ENCODE results near the gene KCNMA1. TPM values are rescaled to one million over a fixed set of nuclear protein-coding genes. Genes with fewer than 3 reads are reported as not detected.

KCNMA1 gene
- total RNA-seq, 1 experiment from 2014 or later, result 0.49 TPM

GRCh38 chr10:77097625-77098024 is 540.0 kb downstream of the KCNMA1 start:
- no TSS peak for BruUV-seq (replicated peaks)
- intact Hi-C loops (cut with micrococcal nuclease), result no loop called here
- H3K4me1 ChIP-seq (ENCODE audit: control insufficient read depth in 1 of 2, insufficient read depth in 2 of 2, low read length in 2 of 2), result no peaks in the 10 kb centered on the region
- no peak overlapping the region for H3K27ac ChIP-seq (ENCODE audit: low read depth, low read length)
- H3K9me3 ChIP-seq (ENCODE audit: control insufficient read depth in 1 of 2, insufficient read depth in 1 of 2, low read depth in 1 of 2, low read length in 2 of 2), result no peaks in the 10 kb centered on the region
- ChIA-PET RAD21 (ENCODE audit: low non-redundant PET in 1 of 2, low total read pairs in 2 of 2, uncharacterized antibody in 2 of 2, unreplicated experiment in 2 of 2) (no interaction called here), POLR2A (no interaction called here), CTCF (no interaction called here)
- no peaks in the 10 kb centered on the region for H4K20me1 ChIP-seq (ENCODE audit: insufficient read depth)
- ATAC-seq (no peak), DNase-seq (ENCODE audit: low read depth, low spot score) (no peak)
- TF ChIP-seq REST (IDR thresholded peaks at IDR 0.05; ENCODE audit: low read depth), result no peak
- no peak for TF ChIP-seq CEBPB (IDR thresholded peaks at IDR 0.05; ENCODE audit: low read depth)
- no peak for TF ChIP-seq ZBTB33 (IDR thresholded peaks at IDR 0.05; ENCODE audit: extremely low read depth, insufficient replicate concordance, low read length)
- TF ChIP-seq SIN3A (IDR thresholded peaks at IDR 0.05; ENCODE audit: low read depth), result no peak
- TF ChIP-seq TCF7L2 (IDR thresholded peaks at IDR 0.05; ENCODE audit: borderline replicate concordance, extremely low read depth, insufficient read depth, insufficient read length), result no peak
- TF ChIP-seq ELF1 (IDR thresholded peaks at IDR 0.05; ENCODE audit: borderline replicate concordance, low read depth), result no peak
- TF ChIP-seq FOSL1 (IDR thresholded peaks at IDR 0.05; ENCODE audit: low read depth), result no peak
- no peak for TF ChIP-seq ATF3 (IDR thresholded peaks at IDR 0.05)
- no peak for TF ChIP-seq JUND (IDR thresholded peaks at IDR 0.05)
- no peak for TF ChIP-seq SRF (IDR thresholded peaks at IDR 0.05; ENCODE audit: low read depth)
- TF ChIP-seq YY1 (IDR thresholded peaks at IDR 0.05; ENCODE audit: extremely low read depth, insufficient replicate concordance, low read depth, low read length), result no peak
- TF ChIP-seq MAX (IDR thresholded peaks at IDR 0.05), result no peak
- no peak for TF ChIP-seq EZH2phosphoT487 (IDR thresholded peaks at IDR 0.05; ENCODE audit: borderline replicate concordance)
- TF ChIP-seq EGR1 (IDR thresholded peaks at IDR 0.05; ENCODE audit: low read depth), result no peak
- no peak for TF ChIP-seq EZH2 (IDR thresholded peaks at IDR 0.05)
- TF ChIP-seq CBX3 (IDR thresholded peaks at IDR 0.05; ENCODE audit: low read depth), result no peak
- no peaks in the 10 kb centered on the region for H3K36me3 ChIP-seq (ENCODE audit: control insufficient read depth in 1 of 2, insufficient read depth in 2 of 2, low read length in 2 of 2)
- no peak overlapping the region for H3K4me3 ChIP-seq (replicated peaks in 1 of 2; ENCODE audit: low read depth in 1 of 2, low read length in 2 of 2)
- no peak overlapping the region for H3K9ac ChIP-seq (ENCODE audit: low read length)
- no peak overlapping the region for H3K4me2 ChIP-seq (ENCODE audit: low read length)
- H3K9me2 ChIP-seq (ENCODE audit: insufficient read depth), result no peaks in the 10 kb centered on the region
- H3K79me2 ChIP-seq (ENCODE audit: insufficient read depth, low read length), result no peaks in the 10 kb centered on the region
- H3K27me3 ChIP-seq (ENCODE audit: insufficient read depth, low read length), result peaks cover 69% of the 10 kb centered on the region
- no peak overlapping the region for H2AFZ ChIP-seq (ENCODE audit: low read depth, low read length, poor library complexity, severe bottlenecking)

All from HCT116 (cell line).